GM12891 (cell line): ENCODE measurements around the gene PAK4.

Experiments used
- DNase-seq: peaks from one replicate; pipeline ENCODE4 v3.0.0; 2011; ENCODE audit warnings: low spot score; ENCODE audit not compliant: insufficient read length
- FAIRE-seq: peaks from 2 replicates; lab custom pipeline; 2011; peaks lifted over from hg19 to GRCh38; lab: Jason Lieb, UNC
- PAX5 ChIP-seq: IDR thresholded peaks from 2 replicates; pipeline ENCODE4 v1.6.1; 2011; ENCODE audit warnings: low read length, moderate library complexity, mild to moderate bottlenecking; ENCODE audit not compliant: insufficient read depth, severe bottlenecking
- POLR2A ChIP-seq: IDR thresholded peaks from 2 replicates; pipeline ENCODE4 v1.6.1; 2011; ENCODE audit warnings: low read depth, low read length, control low read depth
- POLR2AphosphoS5 ChIP-seq: IDR thresholded peaks from 2 replicates; pipeline ENCODE4 v1.6.1; 2011; ENCODE audit warnings: low read depth, low read length, control low read depth
- POU2F2 ChIP-seq: IDR thresholded peaks from 2 replicates; pipeline ENCODE4 v1.6.1; 2011; ENCODE audit warnings: low read depth, mild to moderate bottlenecking, control low read depth, low read length, moderate library complexity
- SPI1 ChIP-seq: IDR thresholded peaks from 2 replicates; pipeline ENCODE4 v1.6.1; 2011; ENCODE audit warnings: low read depth, low read length, control low read depth
- TAF1 ChIP-seq: IDR thresholded peaks from 2 replicates; pipeline ENCODE4 v1.6.1; 2011; ENCODE audit warnings: low read depth, low read length, control low read depth

PAK4 gene

DNA sequence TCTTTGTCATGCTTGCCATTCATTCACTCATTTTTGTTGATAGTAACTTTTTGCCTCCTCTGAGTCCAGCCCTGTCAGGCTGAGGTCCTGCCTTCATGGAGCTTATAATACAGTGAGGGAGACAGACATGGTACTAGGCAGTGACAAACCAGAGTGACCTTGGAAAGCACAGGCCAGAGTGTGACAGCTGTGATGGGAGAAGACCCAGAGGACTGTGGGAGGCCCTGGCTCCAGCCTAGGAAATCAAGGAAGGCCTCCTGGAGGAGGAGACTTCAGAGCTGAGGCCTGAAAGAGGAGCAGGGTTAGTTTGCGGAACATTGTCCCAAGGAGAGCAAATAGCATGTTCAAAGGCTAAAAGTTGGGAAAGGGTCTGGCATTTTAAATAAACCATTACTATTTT is 20.5 kb downstream of the PAK4 start:
- FAIRE-seq (no peak), DNase-seq (no peak)
- TF ChIP-seq POLR2AphosphoS5: no peak
- no peak for TF ChIP-seq POLR2A
- no peak for TF ChIP-seq POU2F2
- TF ChIP-seq SPI1: no peak
- no peak for TF ChIP-seq PAX5
- TF ChIP-seq TAF1: no peak

DNA sequence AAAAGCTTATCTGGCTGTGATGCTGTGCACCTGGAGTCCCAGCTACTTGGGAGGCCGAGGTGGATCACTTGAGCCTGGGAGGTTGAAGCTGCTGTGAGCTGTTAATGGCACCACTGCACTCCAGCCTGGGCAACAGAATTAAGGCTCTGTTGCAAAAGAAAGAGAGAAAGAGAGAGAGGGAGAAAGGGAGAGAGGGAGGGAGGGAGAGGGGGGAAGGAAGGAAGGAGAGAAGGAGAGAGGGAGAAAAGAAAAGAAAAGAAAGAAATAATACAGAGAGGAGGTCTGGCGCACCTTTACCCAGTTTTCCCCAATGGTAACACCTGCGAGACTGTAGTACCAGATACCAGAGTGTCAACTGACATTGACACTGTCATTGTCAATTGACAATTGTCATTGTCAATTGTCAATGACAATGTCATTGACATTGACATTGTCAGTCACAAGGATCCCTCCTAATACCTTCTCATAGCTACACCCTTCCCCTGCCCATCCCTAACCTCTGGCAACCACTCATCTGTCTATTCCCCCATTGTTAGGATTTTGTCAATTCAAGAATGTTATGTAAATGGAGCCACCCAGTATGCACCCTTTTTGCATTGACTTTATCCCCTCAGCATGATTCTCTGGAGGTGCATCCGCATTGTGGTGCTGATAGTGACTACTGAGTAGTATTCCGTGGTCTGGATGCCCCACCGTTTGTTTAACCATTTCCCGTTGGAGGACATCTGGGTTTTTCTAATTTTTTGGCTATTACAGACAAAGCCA is 21.3 kb downstream of the PAK4 start:
- no peak for FAIRE-seq
- DNase-seq: no peak
- no peak for TF ChIP-seq PAX5
- TF ChIP-seq SPI1: no peak
- TF ChIP-seq POLR2AphosphoS5: no peak
- no peak for TF ChIP-seq POLR2A
- no peak for TF ChIP-seq POU2F2
- no peak for TF ChIP-seq TAF1

DNA sequence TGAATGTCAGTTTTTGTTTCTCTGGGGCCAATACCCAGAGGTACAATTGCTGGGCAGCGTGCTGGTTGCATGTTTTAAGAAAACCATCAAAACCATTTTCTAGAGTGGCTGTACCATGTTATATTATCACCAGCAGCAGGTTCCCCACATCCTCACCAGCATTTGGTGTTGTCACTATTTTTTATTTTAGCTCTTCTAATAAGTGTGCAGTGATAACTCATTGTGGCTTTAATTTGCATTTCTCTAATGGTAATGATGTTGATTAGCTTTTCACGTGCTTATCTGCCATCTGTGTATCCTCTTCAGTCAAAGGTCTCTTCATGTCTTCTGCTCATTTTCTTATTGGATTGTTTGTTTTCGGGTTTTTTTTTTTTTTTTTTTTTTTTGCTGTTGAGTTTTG is 21.9 kb downstream of the PAK4 start:
- DNase-seq: no peak
- FAIRE-seq: no peak
- TF ChIP-seq PAX5 (no peak), POLR2AphosphoS5 (no peak), TAF1 (no peak), POU2F2 (no peak), POLR2A (no peak), SPI1 (no peak)

DNA sequence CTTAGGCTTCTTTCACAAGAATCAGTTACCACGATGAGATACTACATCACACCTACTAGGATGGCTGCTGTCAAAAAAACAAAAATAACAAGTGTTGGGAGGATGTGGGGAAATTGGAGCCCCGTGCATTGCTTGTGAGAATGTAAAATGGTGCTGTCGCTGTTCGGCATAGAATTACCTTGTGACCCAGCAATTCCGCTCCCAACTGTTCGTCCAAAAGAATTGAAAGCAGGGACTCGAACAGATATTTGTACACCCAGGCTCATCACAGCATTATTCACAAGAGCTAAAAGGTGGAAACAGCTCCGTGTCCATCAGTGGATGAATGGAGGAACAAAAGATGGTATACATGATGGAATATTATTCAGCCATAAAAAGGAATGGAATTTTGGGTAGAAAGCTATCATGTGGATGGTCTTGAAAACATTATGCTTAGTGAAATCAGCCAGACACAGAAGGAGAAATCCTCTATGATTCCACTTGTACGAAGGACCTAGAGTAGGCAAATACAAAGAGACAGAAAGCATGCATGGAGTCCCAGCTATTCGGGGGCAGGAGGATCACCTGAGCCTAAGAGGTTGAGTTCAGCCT is 23.4 kb downstream of the PAK4 start:
- TF ChIP-seq POLR2A (no peak), POU2F2 (no peak), POLR2AphosphoS5 (no peak), TAF1 (no peak), SPI1 (no peak), PAX5 (no peak)
- FAIRE-seq (no peak), DNase-seq (no peak)

DNA sequence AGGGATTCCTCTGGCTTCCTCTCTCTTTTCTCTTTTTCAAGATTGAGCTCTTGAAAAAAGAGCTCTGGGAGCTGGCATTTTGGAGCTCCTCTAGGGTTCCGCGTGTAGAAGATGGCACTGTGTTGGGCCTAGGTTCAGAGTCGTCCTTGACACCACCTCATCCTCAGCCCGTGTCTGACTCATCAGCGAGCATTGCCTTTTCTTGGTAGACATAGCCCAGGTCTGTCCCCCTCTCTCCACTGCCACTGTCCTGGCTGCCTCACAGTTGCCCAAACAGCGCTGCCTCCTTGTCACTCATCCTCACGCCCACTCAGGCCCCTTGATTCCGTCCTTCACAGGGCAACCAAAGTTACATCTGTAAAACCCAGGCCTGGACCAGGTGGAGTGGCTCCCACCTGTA is 24.6 kb downstream of the PAK4 start:
- DNase-seq: no peak
- no peak for FAIRE-seq
- TF ChIP-seq TAF1 (no peak), SPI1 (no peak), POLR2A (no peak), POLR2AphosphoS5 (no peak), POU2F2 (no peak), PAX5 (no peak)

DNA sequence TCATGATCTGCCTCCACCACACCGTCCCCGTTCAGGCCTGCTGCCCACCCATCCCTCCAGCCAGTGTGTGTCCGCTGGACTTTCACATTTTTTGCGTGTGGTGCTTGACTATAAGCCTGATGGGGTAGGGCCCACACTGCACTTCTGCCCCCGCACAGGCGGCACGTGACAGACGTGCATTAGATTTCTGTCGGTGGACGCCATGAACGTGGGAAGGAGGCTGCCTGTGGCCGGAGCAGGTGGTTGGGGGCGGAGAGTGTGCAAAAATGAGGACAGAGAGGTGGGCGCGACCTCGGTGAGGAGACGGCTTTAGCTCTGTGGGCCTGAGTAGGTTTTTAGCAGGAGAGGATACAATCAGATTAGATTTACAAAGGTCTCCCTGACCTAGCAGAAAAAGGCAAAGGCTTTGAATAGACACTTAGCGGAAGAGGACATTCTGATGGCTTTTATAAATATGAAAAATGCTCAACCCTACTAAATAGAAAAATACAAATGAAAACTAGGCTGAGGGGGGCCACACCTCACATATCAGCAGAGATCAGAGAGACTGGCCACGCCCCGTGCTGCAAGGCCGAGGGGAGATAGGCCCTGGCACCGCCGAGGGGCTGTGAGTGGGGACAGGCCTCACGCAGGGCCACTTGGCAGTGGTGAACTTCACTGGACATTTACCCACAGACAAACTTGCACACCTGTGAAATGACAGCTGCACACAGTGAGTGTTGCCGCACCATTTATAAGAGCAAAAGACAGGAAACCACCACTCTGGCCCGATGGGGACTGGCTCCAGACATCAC is 25.4 kb downstream of the PAK4 start:
- no peak for TF ChIP-seq POU2F2

DNA sequence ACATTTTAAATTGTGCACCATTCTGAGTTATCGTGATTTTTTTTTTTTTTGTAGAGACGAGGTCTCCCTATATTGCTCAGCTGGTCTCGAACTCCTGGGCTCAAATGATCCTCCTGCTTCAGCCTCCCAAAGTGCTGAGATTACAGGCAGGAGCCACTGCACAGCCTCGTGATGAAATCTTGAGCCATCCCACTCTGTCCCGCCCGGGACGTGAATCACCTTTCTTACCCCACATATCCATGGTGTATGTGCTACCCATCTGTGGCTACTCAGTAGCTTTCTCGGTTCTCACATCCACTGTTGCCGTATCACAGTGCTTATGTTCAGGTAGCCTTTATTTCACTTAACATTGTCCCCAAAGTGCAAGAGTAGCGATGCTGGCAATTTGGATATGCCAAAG is 26.5 kb downstream of the PAK4 start:
- TF ChIP-seq PAX5 (no peak), SPI1 (no peak), POU2F2 (no peak), POLR2AphosphoS5 (no peak), POLR2A (no peak), TAF1 (no peak)
- FAIRE-seq (no peak), DNase-seq (no peak)

More for the DNA sequence above, 25.4 kb downstream of the PAK4 start:
- FAIRE-seq (no peak), DNase-seq (no peak)

DNA sequence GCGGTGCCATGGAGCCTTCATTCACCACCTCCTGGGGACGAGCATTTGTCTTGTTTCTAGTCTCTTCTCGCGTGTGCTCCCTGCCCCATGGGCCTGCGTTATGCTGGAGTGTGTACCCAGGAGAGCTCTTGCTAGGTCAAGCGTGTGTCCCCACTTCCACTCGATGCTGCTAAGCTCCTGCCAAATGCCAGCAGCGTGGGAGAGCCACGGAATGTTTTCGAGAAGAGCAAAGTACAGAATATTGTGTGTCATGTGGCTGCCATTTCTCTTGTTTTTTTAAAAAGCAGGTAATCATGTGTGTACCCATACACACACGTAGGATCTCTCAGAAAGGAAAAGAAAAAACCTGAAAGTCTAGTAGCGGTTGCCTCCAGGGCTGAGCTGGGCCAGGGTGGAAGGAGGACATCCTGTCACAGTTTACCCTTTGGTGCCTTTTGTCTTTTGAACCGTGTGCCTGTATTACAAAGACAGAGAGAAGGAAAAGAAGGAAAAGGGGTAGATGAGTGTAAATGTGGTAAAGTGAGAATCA is 28.6 kb downstream of the PAK4 start:
- FAIRE-seq: no peak
- no peak for TF ChIP-seq SPI1
- TF ChIP-seq POU2F2: no peak
- TF ChIP-seq TAF1: no peak
- no peak for TF ChIP-seq POLR2A
- TF ChIP-seq PAX5: no peak
- no peak for TF ChIP-seq POLR2AphosphoS5

DNA sequence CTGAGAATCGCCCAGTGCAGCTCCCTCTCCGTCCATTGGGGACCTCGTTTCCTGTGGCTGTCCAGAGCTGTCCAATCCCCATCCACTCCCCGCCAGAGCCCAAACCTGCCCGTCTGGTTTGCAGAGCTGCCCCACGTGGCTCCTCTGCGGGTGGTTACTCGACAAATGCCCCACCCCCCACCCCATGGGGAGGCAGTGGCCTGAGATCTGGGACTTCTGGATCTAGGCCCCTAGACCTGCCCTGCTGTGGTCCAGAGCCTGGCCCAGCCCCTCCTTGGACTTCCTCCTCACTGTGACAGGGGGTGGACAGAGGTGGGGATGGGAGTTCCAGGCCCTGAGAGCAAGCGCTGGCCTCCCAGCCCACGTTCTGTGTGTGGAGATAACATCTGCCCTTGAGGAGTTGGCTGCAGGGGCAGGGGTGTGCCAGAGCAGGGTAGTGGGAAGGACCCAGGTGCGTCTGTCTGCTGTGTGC is 29.1 kb downstream of the PAK4 start:
- DNase-seq: no peak
- no peak for FAIRE-seq
- no peak for TF ChIP-seq TAF1
- no peak for TF ChIP-seq PAX5
- TF ChIP-seq POLR2A: no peak
- no peak for TF ChIP-seq POU2F2
- no peak for TF ChIP-seq SPI1
- no peak for TF ChIP-seq POLR2AphosphoS5

More for the DNA sequence above, 28.6 kb downstream of the PAK4 start:
- no peak for DNase-seq
